Endothelial cell of umbilical vein (primary cell): Measurements from ENCODE around the gene VDR. TPM values are rescaled to one million over a fixed set of nuclear protein-coding genes. Genes with fewer than 3 reads are reported as not detected.

Source experiments
- BruUV-seq: library from RNA; stranded (reverse); fragments of 400-500 nt; replicated peaks from 2 replicates; lab custom pipeline; 2021; lab: Mats Ljungman, UMichigan
- CTCF ChIA-PET: fragments of 300-600, 350-600 bp; sonication (Branson Sonifier 250); formaldehyde crosslinking; loops from one replicate; lab custom pipeline; 2021; ENCODE audit warnings: antibody characterized with exemption, inconsistent platforms; lab: Charles Lee
- POLR2A ChIA-PET: fragments of 300-600, 350-600 bp; sonication (Branson Sonifier 250); formaldehyde crosslinking; loops from one replicate; lab custom pipeline; 2021; ENCODE audit warnings: antibody characterized with exemption, inconsistent platforms; lab: Charles Lee
- DNase-seq: peaks from one replicate; pipeline ENCODE4 v3.0.0-alpha.2; 2011; ENCODE audit warnings: low read depth, low spot score
- FAIRE-seq: peaks from 2 replicates; lab custom pipeline; 2011; peaks lifted over from hg19 to GRCh38; lab: Jason Lieb, UNC
- H2AFZ ChIP-seq: 2 replicates; pipeline ENCODE4 v1.6.0; 2012; ENCODE audit warnings: low read depth, low read length, control low read depth, inconsistent platforms
- H3K27ac ChIP-seq: 2 replicates; pipeline ENCODE4 v1.5.1; 2011; ENCODE audit warnings: low read depth, mild to moderate bottlenecking, control low read depth, low read length, moderate library complexity; ENCODE audit not compliant: insufficient read depth
- H3K27me3 ChIP-seq, 2 experiments: 2 replicates each; pipeline versions ENCODE4 v1.6.0 to v1.6.1; 2011; ENCODE audit warnings: low read length in 2 of 2, mixed read lengths in 1 of 2; ENCODE audit not compliant: control insufficient read depth in 2 of 2, insufficient read depth in 2 of 2
- H3K36me3 ChIP-seq, 2 experiments: 2 replicates in 1 of 2; 3 replicates in 1 of 2; pipeline ENCODE4 v1.5.1; 2011; ENCODE audit warnings: low read length in 2 of 2, mild to moderate bottlenecking in 1 of 2, moderate library complexity in 1 of 2; ENCODE audit not compliant: control insufficient read depth in 2 of 2, insufficient read depth in 2 of 2; ENCODE audit errors: extremely low read depth in 1 of 2
- H3K4me1 ChIP-seq: 3 replicates; pipeline ENCODE4 v1.5.1; 2011; ENCODE audit warnings: mild to moderate bottlenecking, low read length; ENCODE audit not compliant: control insufficient read depth, insufficient read depth; ENCODE audit errors: extremely low read depth
- H3K4me2 ChIP-seq: 2 replicates; pipeline ENCODE4 v1.6.1; 2011; ENCODE audit warnings: low read length, control low read depth, mixed read lengths; ENCODE audit not compliant: insufficient read depth
- H3K4me3 ChIP-seq, 3 experiments: fragments of 200-600 bp in 1 of 3; sonication (generic), shearing (Covaris generic) in 1 of 3; replicated peaks in 1 of 3; 2 replicates each; pipeline ENCODE4 v1.5.1; 2011 to 2016; ENCODE audit warnings: control low read depth in 3 of 3, low read length in 3 of 3, mild to moderate bottlenecking in 2 of 3, inconsistent platforms in 1 of 3, low read depth in 1 of 3, moderate library complexity in 1 of 3; ENCODE audit not compliant: insufficient read depth in 1 of 3
- H3K79me2 ChIP-seq: 2 replicates; pipeline ENCODE4 v1.6.0; 2012; ENCODE audit warnings: low read length, inconsistent platforms; ENCODE audit not compliant: control insufficient read depth, insufficient read depth
- H3K9ac ChIP-seq: replicated peaks from 2 replicates; pipeline ENCODE3; 2011; ENCODE audit warnings: low read length, control low read depth; ENCODE audit not compliant: insufficient read depth; ENCODE audit errors: extremely low read depth
- H3K9me1 ChIP-seq: replicated peaks from 3 replicates; pipeline ENCODE4 v1.6.0; 2011; ENCODE audit warnings: mild to moderate bottlenecking, low read length; ENCODE audit not compliant: control insufficient read depth, insufficient read depth; ENCODE audit errors: extremely low read depth
- H3K9me3 ChIP-seq: replicated peaks from 2 replicates; pipeline ENCODE4 v1.5.1; 2012; ENCODE audit warnings: low read length, inconsistent platforms; ENCODE audit not compliant: control insufficient read depth, insufficient read depth
- H4K20me1 ChIP-seq: replicated peaks from 2 replicates; pipeline ENCODE3; 2011; ENCODE audit warnings: mild to moderate bottlenecking, low read length; ENCODE audit not compliant: control insufficient read depth, insufficient read depth; ENCODE audit errors: extremely low read depth
- EZH2 ChIP-seq: IDR thresholded peaks from 2 replicates; pipeline ENCODE4 v1.6.1; 2012; ENCODE audit warnings: borderline replicate concordance, low read depth, mild to moderate bottlenecking, moderate library complexity, low read length, inconsistent platforms; ENCODE audit not compliant: severe bottlenecking
- FOS ChIP-seq: IDR thresholded peaks from 2 replicates; pipeline ENCODE4 v1.6.1; 2011; ENCODE audit warnings: mild to moderate bottlenecking, low read length, moderate library complexity, borderline replicate concordance; ENCODE audit not compliant: insufficient read depth
- GATA2 ChIP-seq: IDR thresholded peaks from 2 replicates; pipeline ENCODE4 v1.7.0; 2011; ENCODE audit warnings: low read depth, mild to moderate bottlenecking, moderate library complexity, mixed read lengths, low read length; ENCODE audit not compliant: insufficient read length, insufficient read depth
- JUN ChIP-seq: IDR thresholded peaks from 2 replicates; pipeline ENCODE4 v1.6.1; 2011; ENCODE audit warnings: borderline replicate concordance, low read depth; ENCODE audit not compliant: insufficient read length, insufficient read depth
- MAX ChIP-seq: IDR thresholded peaks from 2 replicates; pipeline ENCODE4 v1.6.1; 2011; ENCODE audit not compliant: insufficient read depth, insufficient read length
- MYC ChIP-seq: IDR thresholded peaks from one replicate; pipeline ENCODE4 v1.6.1; 2011; ENCODE audit warnings: mild to moderate bottlenecking, low read depth, low read length
- POLR2A ChIP-seq: IDR thresholded peaks from 2 replicates; pipeline ENCODE4 v1.6.1; 2012; ENCODE audit warnings: low read depth, mild to moderate bottlenecking, control low read depth, low read length
- POLR2AphosphoS5 ChIP-seq: IDR thresholded peaks from 2 replicates; pipeline ENCODE4 v1.6.1; 2012; ENCODE audit warnings: low read depth, mild to moderate bottlenecking, control low read depth, low read length, moderate library complexity; ENCODE audit not compliant: insufficient read depth
- dilution Hi-C: fragments of 300-500 bp; cut with MboI; formaldehyde crosslinking; loops from one replicate; pipeline ENCODE4 v1.15.0; 2019; ENCODE audit warnings: low sequenced_read_pairs; ENCODE audit not compliant: extremely low pct_ligation_motif_present
- intact Hi-C: fragments of 100-400 bp; cut with micrococcal nuclease; formaldehyde crosslinking; loops from one replicate; pipeline ENCODE4 v1.10.0; 2022
- polyA plus RNA-seq, 4 experiments: library from polyadenylated mRNA; depleted of rRNA in 3 of 4; stranded (reverse) in 3 of 4; unstranded in 1 of 4; fragments of >200 nt; gene quantifications; 2 replicates each; pipeline versions ENCODE4 v1.2.1 to v1.2.3, GENCODE V29; 2011 to 2012; ENCODE audit warnings: missing spikeins in 1 of 4
- total RNA-seq: library from RNA; stranded (reverse); gene quantifications from 2 replicates; pipeline ENCODE4 v1.2.3, GENCODE V29; 2021
- TF ChIP-seq, protein P1 (sequence below), 2 donors: IDR thresholded peaks; 1 replicate in 1 of 2; 2 replicates in 1 of 2; pipeline ENCODE4 v1.5.1; 2011; ENCODE audit warnings: low read length in 2 of 2, mild to moderate bottlenecking in 2 of 2, moderate library complexity in 2 of 2, control low read depth in 1 of 2, inconsistent platforms in 1 of 2, low read depth in 1 of 2; ENCODE audit not compliant: insufficient read depth in 1 of 2; ENCODE audit errors: extremely low read depth in 1 of 2

Gene VDR
- total and polyA plus RNA-seq, 2 donors (not counting 3 experiments of a cell fraction or from before 2014, with no cell fraction given), result 0.73 to 0.91 TPM

DNA sequence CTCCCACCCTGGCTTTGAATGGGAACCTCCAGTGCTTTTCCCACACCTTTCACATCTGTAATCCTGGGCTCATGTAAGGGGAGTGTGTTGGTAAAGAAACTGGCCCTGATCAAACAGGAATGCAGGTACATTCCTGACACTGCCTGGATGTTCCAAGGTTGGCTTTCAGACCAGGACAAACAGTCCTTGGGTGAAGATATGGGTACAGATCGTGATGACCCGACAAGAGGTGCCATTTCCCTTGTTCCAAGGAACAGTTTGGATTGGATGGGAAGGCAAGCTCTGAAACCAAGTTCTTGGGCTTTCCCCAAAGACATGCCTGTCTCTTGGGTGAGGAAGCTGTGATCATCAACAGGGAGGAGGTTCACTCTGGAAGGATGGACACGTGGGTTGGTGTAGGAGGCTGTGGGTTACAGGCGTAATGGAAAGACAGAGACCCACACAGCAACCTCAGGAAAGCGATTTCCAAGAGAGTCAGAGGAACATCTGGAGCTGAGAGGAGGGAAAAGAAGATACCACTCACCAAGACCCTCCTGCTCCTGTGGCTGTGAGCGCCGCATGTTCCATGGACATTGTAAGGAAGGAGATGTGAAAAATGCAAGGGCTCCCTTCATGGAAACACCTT lies 26.4 kb downstream of the VDR start:
- Histone ChIP-seq H3K4me3 (no peak overlapping the region), H4K20me1 (no peaks in the 10 kb centered on the region), H3K9me1 (no peaks in the 10 kb centered on the region), H3K9me3 (no peaks in the 10 kb centered on the region), H3K4me2 (no peak overlapping the region), H3K27ac (no peak overlapping the region), H3K79me2 (no peaks in the 10 kb centered on the region), H3K9ac (no peak overlapping the region), H3K4me1 (no peaks in the 10 kb centered on the region), H2AFZ (no peak overlapping the region), H3K27me3 (no peaks in the 10 kb centered on the region), H3K36me3 (no peaks in the 10 kb centered on the region)
- ChIA-PET POLR2A (no interaction called here), CTCF (no interaction called here)
- no peak for TF ChIP-seq JUN
- no peak for TF ChIP-seq POLR2AphosphoS5
- TF ChIP-seq GATA2, result no peak
- no TSS peak for BruUV-seq
- intact Hi-C loops (no loop called here), dilution Hi-C loops (no loop called here)
- FAIRE-seq, result no peak
- DNase-seq, result no peak

- no peak overlapping the region for H3K9ac ChIP-seq
- no peak overlapping the region for H3K4me3 ChIP-seq
- dilution Hi-C loops, result no loop called here
- intact Hi-C loops, result no loop called here
- no peak for TF ChIP-seq FOS
- no peak for TF ChIP-seq EZH2
- TF ChIP-seq, protein P1, sequence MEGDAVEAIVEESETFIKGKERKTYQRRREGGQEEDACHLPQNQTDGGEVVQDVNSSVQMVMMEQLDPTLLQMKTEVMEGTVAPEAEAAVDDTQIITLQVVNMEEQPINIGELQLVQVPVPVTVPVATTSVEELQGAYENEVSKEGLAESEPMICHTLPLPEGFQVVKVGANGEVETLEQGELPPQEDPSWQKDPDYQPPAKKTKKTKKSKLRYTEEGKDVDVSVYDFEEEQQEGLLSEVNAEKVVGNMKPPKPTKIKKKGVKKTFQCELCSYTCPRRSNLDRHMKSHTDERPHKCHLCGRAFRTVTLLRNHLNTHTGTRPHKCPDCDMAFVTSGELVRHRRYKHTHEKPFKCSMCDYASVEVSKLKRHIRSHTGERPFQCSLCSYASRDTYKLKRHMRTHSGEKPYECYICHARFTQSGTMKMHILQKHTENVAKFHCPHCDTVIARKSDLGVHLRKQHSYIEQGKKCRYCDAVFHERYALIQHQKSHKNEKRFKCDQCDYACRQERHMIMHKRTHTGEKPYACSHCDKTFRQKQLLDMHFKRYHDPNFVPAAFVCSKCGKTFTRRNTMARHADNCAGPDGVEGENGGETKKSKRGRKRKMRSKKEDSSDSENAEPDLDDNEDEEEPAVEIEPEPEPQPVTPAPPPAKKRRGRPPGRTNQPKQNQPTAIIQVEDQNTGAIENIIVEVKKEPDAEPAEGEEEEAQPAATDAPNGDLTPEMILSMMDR (IDR thresholded peaks at IDR 0.05; ENCODE audit: extremely low read depth in 1 of 2, insufficient read depth in 1 of 2, low read depth in 1 of 2, low read length in 2 of 2), result no peak
- no peak for TF ChIP-seq POLR2AphosphoS5
- TF ChIP-seq GATA2, result no peak
- no peak for TF ChIP-seq MYC
- no peak for TF ChIP-seq JUN
- TF ChIP-seq MAX, result no peak
- TF ChIP-seq POLR2A, result no peak
- H3K36me3 ChIP-seq, result no peaks in the 10 kb centered on the region
- H3K9me3 ChIP-seq, result no peaks in the 10 kb centered on the region
- no peaks in the 10 kb centered on the region for H3K4me1 ChIP-seq
- DNase-seq (no peak), FAIRE-seq (no peak)
- CTCF ChIA-PET, result no interaction called here
- no peak overlapping the region for H3K27ac ChIP-seq
- H3K4me2 ChIP-seq, result no peak overlapping the region
- no peaks in the 10 kb centered on the region for H3K9me1 ChIP-seq
- H4K20me1 ChIP-seq, result no peaks in the 10 kb centered on the region
- no peak overlapping the region for H2AFZ ChIP-seq
- POLR2A ChIA-PET, result no interaction called here
- no TSS peak for BruUV-seq
- H3K27me3 ChIP-seq, result no peaks in the 10 kb centered on the region
- no peaks in the 10 kb centered on the region for H3K79me2 ChIP-seq
Measured at GRCh38 chr12:47877081-47877480, 27.7 kb downstream of the VDR start.
